ENCODE measurements around the gene SLAMF1. TPM values are rescaled to one million over a fixed set of nuclear protein-coding genes. Genes with fewer than 3 reads are reported as not detected.
"Not testable (repeated sequence)": the region's sequence is repeated elsewhere in the genome, so short reads cannot be mapped to it uniquely, and the experiment has no call there.

SLAMF1 gene
- total RNA-seq, 1 donor from 2014 or later, result not detected

DNA sequence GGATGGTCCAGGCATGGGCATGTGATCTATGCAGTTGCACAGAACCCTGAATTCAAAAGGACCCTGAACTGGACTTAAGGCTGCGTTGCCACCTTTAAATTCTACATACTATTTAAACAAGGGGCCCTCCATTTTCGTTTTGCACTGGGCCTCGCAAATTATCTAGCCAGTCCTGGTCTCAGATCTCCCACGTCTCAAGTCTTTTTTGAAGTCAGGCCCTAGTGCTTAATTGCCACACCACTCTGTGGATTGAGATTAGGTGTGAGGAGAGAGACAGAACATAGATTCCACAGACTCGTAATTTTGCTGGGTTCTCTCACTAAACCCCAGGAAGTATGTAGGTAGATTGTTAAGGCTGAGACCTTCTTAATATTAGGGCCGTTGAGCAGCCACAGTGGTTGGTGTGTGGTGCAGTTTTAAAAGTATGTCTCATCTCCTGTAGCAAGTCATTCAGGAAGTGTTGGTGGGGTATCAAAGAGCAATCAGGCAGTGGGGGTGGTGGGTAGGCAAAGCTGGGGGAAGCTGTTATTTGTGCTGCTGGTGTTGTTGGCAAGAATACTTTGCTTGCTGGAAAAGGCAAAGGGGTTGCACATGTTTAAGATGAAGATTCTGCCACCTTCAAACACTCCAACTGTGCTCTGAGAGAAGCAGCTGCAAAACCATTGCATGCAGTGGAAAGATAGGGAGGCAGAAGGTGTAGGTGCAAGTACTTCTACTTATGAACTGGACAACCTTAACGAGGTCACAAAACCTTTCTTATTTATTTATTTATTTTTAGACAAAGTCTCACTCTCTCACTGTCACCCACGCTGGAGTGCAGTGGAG, 78.8 kb downstream of the SLAMF1 start:
- H3K4me2 ChIP-seq (ENCODE audit: low read length), result no peak overlapping the region
- Mint-ChIP-seq H3K4me3 (ENCODE audit: unreplicated experiment) (no peak overlapping the region), H3K4me1 (ENCODE audit: low read depth, unreplicated experiment) (peaks cover 3% of the 10 kb centered on the region), H3K27ac (ENCODE audit: unreplicated experiment) (no peak overlapping the region), H3K9me3 (ENCODE audit: unreplicated experiment) (peaks cover 2% of the 10 kb centered on the region), H3K27me3 (ENCODE audit: low read depth, unreplicated experiment) (peaks cover 5% of the 10 kb centered on the region), H3K36me3 (ENCODE audit: low read depth, unreplicated experiment) (no peaks in the 10 kb centered on the region)
- no peaks in the 10 kb centered on the region for H3K36me3 ChIP-seq (ENCODE audit: insufficient read depth, low read length)
- H3K79me2 ChIP-seq (ENCODE audit: insufficient read depth, low read length), result no peaks in the 10 kb centered on the region
- DNase-seq (ENCODE audit: low read depth) (no peak), FAIRE-seq (no peak)
- H3K4me1 ChIP-seq (ENCODE audit: insufficient read depth, low read length), result no peaks in the 10 kb centered on the region
- TF ChIP-seq, protein P1, sequence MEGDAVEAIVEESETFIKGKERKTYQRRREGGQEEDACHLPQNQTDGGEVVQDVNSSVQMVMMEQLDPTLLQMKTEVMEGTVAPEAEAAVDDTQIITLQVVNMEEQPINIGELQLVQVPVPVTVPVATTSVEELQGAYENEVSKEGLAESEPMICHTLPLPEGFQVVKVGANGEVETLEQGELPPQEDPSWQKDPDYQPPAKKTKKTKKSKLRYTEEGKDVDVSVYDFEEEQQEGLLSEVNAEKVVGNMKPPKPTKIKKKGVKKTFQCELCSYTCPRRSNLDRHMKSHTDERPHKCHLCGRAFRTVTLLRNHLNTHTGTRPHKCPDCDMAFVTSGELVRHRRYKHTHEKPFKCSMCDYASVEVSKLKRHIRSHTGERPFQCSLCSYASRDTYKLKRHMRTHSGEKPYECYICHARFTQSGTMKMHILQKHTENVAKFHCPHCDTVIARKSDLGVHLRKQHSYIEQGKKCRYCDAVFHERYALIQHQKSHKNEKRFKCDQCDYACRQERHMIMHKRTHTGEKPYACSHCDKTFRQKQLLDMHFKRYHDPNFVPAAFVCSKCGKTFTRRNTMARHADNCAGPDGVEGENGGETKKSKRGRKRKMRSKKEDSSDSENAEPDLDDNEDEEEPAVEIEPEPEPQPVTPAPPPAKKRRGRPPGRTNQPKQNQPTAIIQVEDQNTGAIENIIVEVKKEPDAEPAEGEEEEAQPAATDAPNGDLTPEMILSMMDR (IDR thresholded peaks at IDR 0.05; ENCODE audit: insufficient read depth, low read depth, low read length), result no peak
- TF ChIP-seq EZH2 (IDR thresholded peaks at IDR 0.05; ENCODE audit: insufficient read depth, low read length), result no peak
- H2AFZ ChIP-seq (ENCODE audit: low read depth, low read length), result no peak overlapping the region
- H3K27me3 ChIP-seq (ENCODE audit: insufficient read depth, low read length), result no peaks in the 10 kb centered on the region
- H3K4me3 ChIP-seq (ENCODE audit: insufficient read depth, low read depth, low read length), result no peak overlapping the region
- H3K27ac ChIP-seq (ENCODE audit: low read depth, low read length), result no peak overlapping the region
- H3K9me3 ChIP-seq (ENCODE audit: insufficient read depth, low read depth, low read length), result peaks cover 3% of the 10 kb centered on the region
- H3K9ac ChIP-seq (ENCODE audit: low read length), result no peak overlapping the region
- H4K20me1 ChIP-seq (ENCODE audit: insufficient read depth, low read length), result no peaks in the 10 kb centered on the region

DNA sequence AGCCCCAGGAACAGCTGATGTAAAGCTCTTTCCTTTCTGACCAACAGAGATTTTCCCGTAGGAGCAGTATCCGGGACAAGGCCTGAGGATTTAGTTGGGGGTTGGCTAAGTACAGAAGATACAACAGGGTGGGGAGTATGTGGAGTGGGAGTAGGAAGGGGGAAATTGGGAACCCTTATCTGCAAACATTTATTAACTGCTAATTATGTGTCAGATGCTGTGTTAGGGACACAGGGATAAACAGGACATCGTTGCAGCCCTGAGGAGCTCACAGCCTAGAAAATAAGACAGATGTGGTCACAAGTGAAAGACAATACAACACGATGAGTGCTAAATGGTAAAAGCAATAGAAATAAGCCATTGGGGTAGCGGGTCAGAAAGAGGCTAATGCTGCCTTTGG, 79.5 kb downstream of the SLAMF1 start:
- no peak overlapping the region for H3K27ac ChIP-seq (ENCODE audit: low read depth, low read length)
- Mint-ChIP-seq H3K4me3 (ENCODE audit: unreplicated experiment) (no peak overlapping the region), H3K9me3 (ENCODE audit: unreplicated experiment) (peaks cover 7% of the 10 kb centered on the region), H3K27me3 (ENCODE audit: low read depth, unreplicated experiment) (peaks cover 5% of the 10 kb centered on the region), H3K4me1 (ENCODE audit: low read depth, unreplicated experiment) (peaks cover 3% of the 10 kb centered on the region), H3K27ac (ENCODE audit: unreplicated experiment) (no peak overlapping the region), H3K36me3 (ENCODE audit: low read depth, unreplicated experiment) (no peaks in the 10 kb centered on the region)
- H3K4me2 ChIP-seq (ENCODE audit: low read length), result no peak overlapping the region
- H4K20me1 ChIP-seq (ENCODE audit: insufficient read depth, low read length), result no peaks in the 10 kb centered on the region
- DNase-seq (ENCODE audit: low read depth), result no peak
- no peak overlapping the region for H3K9ac ChIP-seq (ENCODE audit: low read length)
- H2AFZ ChIP-seq (ENCODE audit: low read depth, low read length), result no peak overlapping the region
- no peaks in the 10 kb centered on the region for H3K27me3 ChIP-seq (ENCODE audit: insufficient read depth, low read length)
- no peaks in the 10 kb centered on the region for H3K4me1 ChIP-seq (ENCODE audit: insufficient read depth, low read length)
- TF ChIP-seq, protein P1 (IDR thresholded peaks at IDR 0.05; ENCODE audit: insufficient read depth, low read depth, low read length), result no peak
- TF ChIP-seq EZH2 (IDR thresholded peaks at IDR 0.05; ENCODE audit: insufficient read depth, low read length), result no peak
- H3K9me3 ChIP-seq (ENCODE audit: insufficient read depth, low read depth, low read length), result peaks cover 3% of the 10 kb centered on the region
- no peaks in the 10 kb centered on the region for H3K79me2 ChIP-seq (ENCODE audit: insufficient read depth, low read length)
- FAIRE-seq, result no peak
- H3K36me3 ChIP-seq (ENCODE audit: insufficient read depth, low read length), result no peaks in the 10 kb centered on the region
- H3K4me3 ChIP-seq (ENCODE audit: insufficient read depth, low read depth, low read length), result no peak overlapping the region

DNA sequence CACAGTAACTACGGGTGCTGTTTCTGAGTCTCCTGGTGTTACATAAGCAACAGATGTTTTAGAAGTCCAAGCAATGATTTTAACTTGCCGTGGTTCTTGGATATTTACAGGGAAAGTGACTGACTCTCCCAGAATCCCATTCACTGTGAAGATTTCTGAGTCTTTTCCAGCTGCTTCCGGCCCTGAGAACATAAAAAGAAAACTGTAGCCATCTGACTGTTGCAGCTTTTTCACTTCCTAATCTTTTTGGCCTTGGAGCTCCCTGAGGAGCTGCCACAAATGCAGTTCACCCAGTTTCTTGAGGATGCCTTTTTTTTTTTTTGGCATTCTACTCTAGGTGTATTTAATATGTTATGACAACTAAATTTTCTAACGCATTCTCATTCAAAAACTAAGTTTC, 81.3 kb downstream of the SLAMF1 start:
- no peak overlapping the region for H3K4me2 ChIP-seq (ENCODE audit: low read length)
- no peak for DNase-seq (ENCODE audit: low read depth)
- TF ChIP-seq, protein P1 (IDR thresholded peaks at IDR 0.05; ENCODE audit: insufficient read depth, low read depth, low read length), result no peak
- TF ChIP-seq EZH2 (IDR thresholded peaks at IDR 0.05; ENCODE audit: insufficient read depth, low read length), result no peak

DNA sequence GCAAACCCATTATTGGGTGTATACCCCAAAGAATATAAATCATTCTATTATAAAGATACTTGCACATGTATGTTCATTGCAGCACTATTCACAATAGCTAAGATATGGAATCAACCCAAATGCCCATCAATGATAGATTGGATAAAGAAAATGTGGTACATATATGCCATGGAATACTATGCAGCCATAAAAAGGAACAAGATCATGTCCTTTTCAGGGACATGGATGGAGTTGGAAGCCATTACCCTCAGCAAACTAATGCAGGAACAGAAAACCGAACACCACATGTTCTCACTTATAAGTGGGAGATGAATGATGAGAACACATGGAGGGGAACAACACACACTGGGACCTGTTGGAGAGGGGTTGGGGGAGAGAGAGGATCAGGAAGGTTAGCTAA, 83.6 kb downstream of the SLAMF1 start:
- not testable (repeated sequence) for H3K27me3 ChIP-seq (ENCODE audit: insufficient read depth, low read length); H3K27ac ChIP-seq (ENCODE audit: low read depth, low read length); H3K79me2 ChIP-seq (ENCODE audit: insufficient read depth, low read length); H3K9me3 Mint-ChIP-seq (ENCODE audit: unreplicated experiment); H3K4me1 ChIP-seq (ENCODE audit: insufficient read depth, low read length); H2AFZ ChIP-seq (ENCODE audit: low read depth, low read length); H3K4me3 Mint-ChIP-seq (ENCODE audit: unreplicated experiment); DNase-seq (ENCODE audit: low read depth); H4K20me1 ChIP-seq (ENCODE audit: insufficient read depth, low read length); H3K4me1 Mint-ChIP-seq (ENCODE audit: low read depth, unreplicated experiment); H3K9ac ChIP-seq (ENCODE audit: low read length); H3K36me3 ChIP-seq (ENCODE audit: insufficient read depth, low read length); H3K4me2 ChIP-seq (ENCODE audit: low read length); H3K4me3 ChIP-seq (ENCODE audit: insufficient read depth, low read depth, low read length); H3K27ac Mint-ChIP-seq (ENCODE audit: unreplicated experiment); FAIRE-seq; H3K9me3 ChIP-seq (ENCODE audit: insufficient read depth, low read depth, low read length); H3K27me3 Mint-ChIP-seq (ENCODE audit: low read depth, unreplicated experiment); H3K36me3 Mint-ChIP-seq (ENCODE audit: low read depth, unreplicated experiment)

More for the DNA sequence above, 81.3 kb downstream of the SLAMF1 start:
- no peak for FAIRE-seq
- Mint-ChIP-seq H3K4me3 (ENCODE audit: unreplicated experiment) (no peak overlapping the region), H3K27ac (ENCODE audit: unreplicated experiment) (no peak overlapping the region), H3K36me3 (ENCODE audit: low read depth, unreplicated experiment) (no peaks in the 10 kb centered on the region), H3K4me1 (ENCODE audit: low read depth, unreplicated experiment) (peaks cover 3% of the 10 kb centered on the region), H3K27me3 (ENCODE audit: low read depth, unreplicated experiment) (no peaks in the 10 kb centered on the region), H3K9me3 (ENCODE audit: unreplicated experiment) (peaks cover 7% of the 10 kb centered on the region)
- H3K4me3 ChIP-seq (ENCODE audit: insufficient read depth, low read depth, low read length), result no peak overlapping the region
- H3K9me3 ChIP-seq (ENCODE audit: insufficient read depth, low read depth, low read length), result peaks cover 3% of the 10 kb centered on the region
- H3K4me1 ChIP-seq (ENCODE audit: insufficient read depth, low read length), result no peaks in the 10 kb centered on the region
- no peak overlapping the region for H2AFZ ChIP-seq (ENCODE audit: low read depth, low read length)
- no peak overlapping the region for H3K9ac ChIP-seq (ENCODE audit: low read length)
- H4K20me1 ChIP-seq (ENCODE audit: insufficient read depth, low read length), result no peaks in the 10 kb centered on the region
- no peaks in the 10 kb centered on the region for H3K27me3 ChIP-seq (ENCODE audit: insufficient read depth, low read length)
- no peaks in the 10 kb centered on the region for H3K79me2 ChIP-seq (ENCODE audit: insufficient read depth, low read length)
- no peak overlapping the region for H3K27ac ChIP-seq (ENCODE audit: low read depth, low read length)
- no peaks in the 10 kb centered on the region for H3K36me3 ChIP-seq (ENCODE audit: insufficient read depth, low read length)
